ENCODE results near the gene ARMCX4.
"Not testable (repeated sequence)": the region's sequence is repeated elsewhere in the genome, so short reads cannot be mapped to it uniquely, and the experiment has no call there.

ARMCX4 gene

GRCh38 chrX:101502929-101503328, 17.7 kb downstream of the ARMCX4 start:
- H3K27ac Mint-ChIP-seq; H3K4me1 Mint-ChIP-seq; H3K4me3 Mint-ChIP-seq; H3K36me3 Mint-ChIP-seq; H3K9me3 Mint-ChIP-seq; ATAC-seq (replicated peaks); H3K27me3 Mint-ChIP-seq; DNase-seq: not testable (repeated sequence)

GRCh38 chrX:101507372-101507771, 22.1 kb downstream of the ARMCX4 start:
- H3K27ac Mint-ChIP-seq, result no peak overlapping the region
- no peak overlapping the region for H3K4me3 Mint-ChIP-seq
- H3K4me1 Mint-ChIP-seq, result no peaks in the 10 kb centered on the region
- ATAC-seq (replicated peaks) (no peak), DNase-seq (no peak)
- H3K9me3 Mint-ChIP-seq, result peaks cover 0 to 4% of the 10 kb centered on the region in 2 donors
- peaks cover 0 to 4% of the 10 kb centered on the region in 2 donors for H3K36me3 Mint-ChIP-seq
- peaks cover 0 to 3% of the 10 kb centered on the region in 2 donors for H3K27me3 Mint-ChIP-seq

GRCh38 chrX:101507986-101508385, 22.7 kb downstream of the ARMCX4 start:
- Mint-ChIP-seq H3K9me3 (peaks cover 0 to 4% of the 10 kb centered on the region in 2 donors), H3K27ac (no peak overlapping the region), H3K36me3 (peaks cover 0 to 4% of the 10 kb centered on the region in 2 donors), H3K4me3 (no peak overlapping the region), H3K27me3 (peaks cover 0 to 3% of the 10 kb centered on the region in 2 donors), H3K4me1 (no peaks in the 10 kb centered on the region)
- ATAC-seq (replicated peaks) (no peak), DNase-seq (no peak)

GRCh38 chrX:101530944-101531343, 45.7 kb downstream of the ARMCX4 start:
- Mint-ChIP-seq H3K36me3 (no peaks in the 10 kb centered on the region), H3K4me1 (no peaks in the 10 kb centered on the region), H3K4me3 (no peak overlapping the region), H3K9me3 (no peaks in the 10 kb centered on the region), H3K27me3 (peaks cover 0 to under 1% of the 10 kb centered on the region in 2 donors), H3K27ac (no peak overlapping the region)
- no peak for ATAC-seq (replicated peaks)
- DNase-seq, result no peak

Measured in stimulated activated naive B cell treated with anti-CD40 and anti-IgM and Interleukin-4, amounts not matched to agents 10 μg/mL and 1 μg/mL and 100 μg/mL, for 72 hours (primary cell).